Testis (tissue), 2 donors: ENCODE data around the gene REPS2.

Source experiments
- CTCF ChIP-seq, 3 experiments: fragments of 450-650 bp in 2 of 3; fragments of 200-600 bp in 1 of 3; sonication (generic) in 1 of 3; IDR thresholded peaks; one replicate each; pipeline ENCODE4 v1.5.1; 2016 to 2019; ENCODE audit warnings: antibody characterized with exemption in 3 of 3, mild to moderate bottlenecking in 2 of 3, moderate library complexity in 1 of 3
- POLR2A ChIP-seq: fragments of 450-650 bp; IDR thresholded peaks from one replicate; pipeline ENCODE4 v1.6.1; 2017; ENCODE audit warnings: antibody characterized with exemption, mild to moderate bottlenecking, moderate library complexity

GRCh38 chrX:17023661-17024060 lies 77.2 kb downstream of the REPS2 start:
- no peak for TF ChIP-seq CTCF (IDR thresholded peaks at IDR 0.05)
- TF ChIP-seq POLR2A = no peak
